ENCODE data around the gene TMEM132E.

Gene TMEM132E

GRCh38 chr17:34665819-34666763 is 86.7 kb downstream of the TMEM132E start:
- DNase-seq (ENCODE audit: low read depth) = no peak

DNA sequence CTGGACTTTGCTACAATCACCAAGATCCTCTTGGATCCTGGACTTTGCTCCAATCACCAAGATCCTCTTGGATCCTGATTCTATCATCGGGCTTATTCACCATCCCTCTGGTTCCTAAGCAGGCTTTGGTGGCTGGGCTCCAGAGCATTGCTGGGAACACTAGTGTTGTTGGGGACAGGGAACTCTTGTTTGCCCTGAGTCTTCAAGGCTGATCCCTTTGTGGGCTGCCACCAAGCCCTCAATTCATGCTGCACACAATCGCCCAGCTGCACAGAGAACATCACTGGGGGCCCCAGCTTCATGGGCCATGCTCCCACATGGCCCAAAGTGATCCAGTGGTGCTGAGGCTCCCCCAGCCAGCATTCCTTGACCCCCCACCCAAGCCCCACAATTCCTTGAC is 88.3 kb downstream of the TMEM132E start:
- no peak for DNase-seq (ENCODE audit: low read depth)

DNA sequence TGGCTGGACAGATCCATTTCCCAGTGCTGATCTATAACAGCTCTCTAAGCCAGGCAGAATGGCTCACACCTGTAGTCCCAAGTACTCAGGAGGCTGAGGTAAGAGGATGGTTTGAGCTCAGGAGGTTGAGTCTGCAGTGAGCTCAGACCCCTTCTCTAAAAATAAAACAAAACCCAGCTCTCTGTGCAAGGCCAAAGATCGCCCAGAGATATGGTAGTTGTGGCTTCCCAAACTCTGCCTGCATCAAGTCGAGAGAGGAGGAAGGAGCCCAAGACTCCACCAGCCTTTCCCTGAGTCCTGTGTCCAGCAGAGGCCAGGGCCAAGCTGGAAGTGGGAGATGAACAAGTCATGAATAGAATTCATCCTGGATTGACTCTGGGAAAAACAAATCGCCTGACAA is 88.8 kb downstream of the TMEM132E start:
- no peak for DNase-seq (ENCODE audit: low read depth)

DNA sequence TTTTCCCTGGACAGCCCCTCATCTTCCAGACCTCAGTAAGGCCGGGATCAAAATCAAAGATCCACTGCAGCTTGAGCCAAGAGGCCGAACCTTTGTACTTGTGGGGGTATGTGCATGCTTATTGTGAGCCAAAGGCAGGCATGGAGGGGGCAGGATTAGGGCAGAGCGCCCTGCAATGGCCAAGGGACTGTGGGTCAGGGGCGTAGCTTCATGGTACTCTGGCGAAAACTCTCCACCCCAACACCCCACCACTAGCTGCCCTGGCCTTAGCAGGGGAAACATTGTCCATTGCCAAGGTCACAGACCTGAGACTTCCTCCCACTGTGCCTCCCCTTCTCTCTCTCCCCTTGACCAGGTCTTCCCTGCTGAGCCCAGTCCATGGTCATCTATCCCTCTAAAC is 90.1 kb downstream of the TMEM132E start:
- DNase-seq (ENCODE audit: low read depth) = no peak

DNA sequence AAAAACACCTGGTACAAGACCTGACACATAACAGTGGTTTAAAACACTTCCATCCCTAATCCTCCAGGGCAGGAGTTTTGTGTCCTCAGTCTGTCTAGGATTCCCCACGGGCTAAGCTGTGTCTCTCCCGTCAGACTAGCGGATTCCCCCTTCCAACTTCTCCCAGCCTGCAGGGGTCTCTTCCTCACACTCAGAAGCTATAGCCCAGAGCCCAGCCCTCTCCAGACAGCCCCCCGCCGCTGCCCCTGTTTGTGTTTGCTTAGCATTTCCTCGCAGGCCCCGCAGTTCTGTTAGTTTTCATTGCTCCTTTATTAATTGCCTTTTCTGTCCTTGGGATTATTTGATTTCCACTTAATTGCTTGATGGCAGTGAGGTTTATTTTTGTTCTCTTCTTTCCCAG is 91.2 kb downstream of the TMEM132E start:
- DNase-seq (ENCODE audit: low read depth) = no peak

GRCh38 chr17:34671191-34671590 is 91.8 kb downstream of the TMEM132E start:
- no peak for DNase-seq (ENCODE audit: low read depth)

DNA sequence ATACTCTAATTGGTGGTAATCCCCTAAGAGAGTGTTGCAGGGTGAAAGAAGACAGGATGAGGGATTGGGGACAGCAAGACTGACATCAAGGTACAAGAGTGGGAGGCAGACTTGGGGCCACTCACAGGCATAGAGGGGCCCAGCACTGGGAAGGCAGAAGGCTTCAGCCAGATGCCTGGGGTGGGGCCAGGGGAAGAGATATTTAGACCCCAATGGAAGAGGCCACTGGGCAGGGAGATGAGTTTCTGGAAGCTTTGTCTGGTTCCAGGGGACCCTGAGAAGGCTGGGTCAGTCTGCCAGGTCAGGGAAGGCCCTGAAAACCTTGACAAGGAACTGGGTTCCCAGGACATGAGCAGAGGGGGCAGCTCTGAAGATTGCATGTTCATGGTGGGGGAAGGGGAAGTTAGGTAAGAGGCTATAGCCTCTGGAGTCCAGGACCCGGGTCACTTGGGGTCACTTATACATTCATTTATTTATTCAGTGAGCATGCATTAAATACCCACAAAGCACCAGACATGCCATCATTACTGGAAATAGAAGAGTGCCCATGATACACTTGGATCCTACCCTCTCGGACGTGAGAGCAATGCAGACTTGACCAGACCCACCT is 92.9 kb downstream of the TMEM132E start:
- DNase-seq (ENCODE audit: low read depth) = no peak

DNA sequence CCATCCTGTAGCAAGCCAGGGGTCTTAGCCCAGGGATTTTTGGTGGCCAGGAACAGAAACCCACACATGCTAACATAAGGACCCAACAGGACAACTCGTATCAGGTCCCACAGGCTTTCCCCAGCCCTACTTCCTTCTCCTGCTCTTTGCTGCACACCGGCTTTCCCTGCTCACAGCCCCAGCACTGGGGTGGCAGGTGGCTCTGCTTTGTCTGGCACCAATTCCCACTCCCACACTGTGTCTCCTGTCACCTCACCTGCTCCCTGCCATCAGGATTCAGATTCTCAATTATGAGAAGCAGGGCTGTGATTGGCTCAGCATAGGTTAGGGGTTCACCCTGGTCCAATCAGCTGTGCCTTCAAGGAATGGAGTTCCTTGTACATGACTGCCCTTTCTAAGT is 94.1 kb downstream of the TMEM132E start:
- no peak for DNase-seq (ENCODE audit: low read depth)

DNA sequence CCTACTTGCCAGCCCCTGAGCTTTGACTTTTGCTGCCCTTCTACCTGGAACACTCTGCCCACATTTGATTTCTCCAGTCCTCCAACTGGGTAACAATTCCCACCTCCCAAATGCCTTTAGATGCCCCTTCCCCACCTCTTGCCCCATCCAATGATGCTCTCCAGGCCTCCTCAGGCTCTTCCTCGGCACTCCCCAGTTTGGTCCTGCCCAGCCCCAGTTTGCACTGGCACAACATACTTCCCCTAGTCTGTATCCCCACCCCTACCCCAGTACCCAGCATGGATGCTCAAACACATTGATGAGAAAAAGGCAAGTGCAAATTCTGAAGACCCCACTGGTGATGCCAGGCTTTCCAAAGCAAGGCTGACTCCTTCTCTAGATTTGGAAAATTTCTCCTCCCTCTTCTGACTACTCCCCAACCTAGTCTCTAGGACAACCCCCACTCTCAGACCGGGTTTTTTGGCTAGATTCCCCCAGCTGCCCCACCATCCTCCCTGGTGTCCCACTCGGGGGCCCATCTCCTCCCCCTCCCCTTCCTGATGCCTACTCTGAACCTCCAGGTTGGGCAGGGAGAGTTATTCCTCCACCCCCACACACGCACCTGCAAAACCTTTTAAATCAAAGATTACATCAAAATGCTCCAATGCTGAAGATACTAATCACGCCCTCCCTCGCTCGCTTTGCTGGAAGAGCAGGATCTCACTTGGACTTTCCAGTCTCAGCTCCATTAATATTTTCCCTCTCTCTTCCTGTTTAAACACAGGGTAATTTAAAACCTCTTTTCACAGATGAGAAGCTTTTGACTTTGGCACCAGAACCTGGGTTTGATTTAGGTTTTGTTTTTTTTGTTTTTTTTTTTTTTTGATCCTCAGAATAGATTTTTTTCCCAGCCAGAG is 94.9 kb downstream of the TMEM132E start:
- DNase-seq (ENCODE audit: low read depth) = no peak

DNA sequence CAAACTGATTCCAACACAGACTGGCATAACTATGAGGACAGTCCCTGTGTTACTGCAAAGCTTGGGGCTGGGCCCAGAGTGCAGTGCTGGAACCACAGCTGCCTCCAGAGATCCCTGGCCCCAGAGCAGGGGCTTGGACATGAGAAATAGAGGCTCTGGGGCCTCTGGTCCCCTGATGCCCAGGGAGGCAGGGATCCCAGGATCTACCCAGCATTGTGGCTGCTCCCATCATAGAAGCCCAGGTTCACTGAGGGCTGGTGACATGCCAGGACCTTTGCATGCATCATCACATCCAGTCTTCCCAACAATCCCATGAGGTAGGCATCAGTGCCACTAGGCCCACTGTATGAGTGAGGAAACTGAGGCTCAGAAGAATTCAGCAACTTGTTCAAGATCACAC is 95.8 kb downstream of the TMEM132E start:
- no peak for DNase-seq (ENCODE audit: low read depth)

GRCh38 chr17:34675605-34676004 is 96.2 kb downstream of the TMEM132E start:
- no peak for DNase-seq (ENCODE audit: low read depth)

DNA sequence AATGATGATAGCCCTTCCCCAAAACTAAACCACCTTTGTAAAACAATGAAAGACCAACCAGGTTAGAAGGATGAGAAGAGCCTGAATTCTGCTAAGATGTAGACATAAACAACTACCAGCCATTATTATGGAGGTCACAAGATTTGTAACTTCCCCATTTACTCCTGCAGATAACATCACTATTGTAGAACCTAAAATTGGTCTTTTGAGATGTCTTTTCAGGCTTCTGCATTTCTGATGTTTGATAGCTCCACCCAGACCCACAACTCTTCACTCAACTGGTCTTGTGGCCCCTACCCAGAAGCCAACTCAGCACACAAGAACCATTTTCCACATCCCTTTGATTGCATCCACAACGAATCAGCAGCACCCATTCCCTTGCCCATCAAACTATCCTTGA is 100.8 kb downstream of the TMEM132E start:
- DNase-seq (ENCODE audit: low read depth) = no peak

DNA sequence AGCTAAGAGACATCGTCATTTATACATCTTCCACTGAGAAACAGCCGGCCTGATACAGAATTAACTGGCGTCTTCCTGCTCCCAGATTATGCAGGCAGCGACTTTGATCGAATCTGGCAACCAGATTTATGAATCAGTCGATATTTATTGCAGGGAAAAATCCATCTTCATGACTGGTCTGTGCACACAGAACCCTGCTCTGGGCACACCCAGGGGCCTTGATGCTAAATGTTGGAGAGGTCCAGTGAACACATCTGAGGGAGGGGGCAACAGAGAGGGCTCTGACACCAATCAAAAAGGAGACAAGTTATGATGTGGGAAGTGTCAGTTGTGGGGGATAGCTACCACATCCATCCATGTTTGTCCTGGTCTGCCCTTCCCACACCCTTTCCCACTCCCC is 102.9 kb downstream of the TMEM132E start:
- no peak for DNase-seq (ENCODE audit: low read depth)

DNA sequence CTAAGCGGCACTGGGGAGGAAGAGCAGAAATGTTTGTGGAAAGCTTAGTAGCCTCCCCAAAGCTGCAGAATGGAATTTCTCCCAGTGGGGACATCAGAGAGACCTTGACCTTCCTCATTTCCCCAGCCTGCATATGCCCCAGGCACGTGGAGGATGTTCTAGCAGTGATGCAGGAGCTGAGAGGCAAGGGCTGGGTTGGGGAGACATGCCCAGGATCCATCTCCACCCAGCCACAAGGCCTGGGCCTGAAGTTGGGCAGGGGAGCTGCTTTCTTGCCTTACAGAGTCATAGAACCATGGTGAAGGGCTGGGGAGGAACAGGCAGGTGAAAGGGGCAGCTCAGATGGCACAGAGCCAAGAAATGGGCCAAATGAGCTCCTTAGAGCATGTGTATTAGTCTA is 104.0 kb downstream of the TMEM132E start:
- DNase-seq (ENCODE audit: low read depth) = no peak
